Activated naive CD8-positive, alpha-beta T cell (primary cell): ENCODE data around the gene MCC.
"Not testable (repeated sequence)": the region's sequence is repeated elsewhere in the genome, so short reads cannot be mapped to it uniquely, and the experiment has no call there.

Source experiments
- H3K27ac Mint-ChIP-seq: one replicate; pipeline ENCODE4 v1.8.0; 2021; ENCODE audit warnings: mixed read lengths
- H3K27me3 Mint-ChIP-seq: one replicate; pipeline ENCODE4 v1.8.0; 2021; ENCODE audit warnings: mixed read lengths
- H3K36me3 Mint-ChIP-seq: one replicate; pipeline ENCODE4 v1.8.0; 2021; ENCODE audit warnings: mixed read lengths
- H3K4me1 Mint-ChIP-seq: one replicate; pipeline ENCODE4 v1.8.0; 2021; ENCODE audit warnings: low read depth, mixed read lengths
- H3K4me3 Mint-ChIP-seq: one replicate; pipeline ENCODE4 v1.8.0; 2021; ENCODE audit warnings: mild to moderate bottlenecking, mixed read lengths
- H3K9me3 Mint-ChIP-seq: one replicate; pipeline ENCODE4 v1.8.0; 2021; ENCODE audit warnings: low read depth, mixed read lengths

MCC gene

DNA sequence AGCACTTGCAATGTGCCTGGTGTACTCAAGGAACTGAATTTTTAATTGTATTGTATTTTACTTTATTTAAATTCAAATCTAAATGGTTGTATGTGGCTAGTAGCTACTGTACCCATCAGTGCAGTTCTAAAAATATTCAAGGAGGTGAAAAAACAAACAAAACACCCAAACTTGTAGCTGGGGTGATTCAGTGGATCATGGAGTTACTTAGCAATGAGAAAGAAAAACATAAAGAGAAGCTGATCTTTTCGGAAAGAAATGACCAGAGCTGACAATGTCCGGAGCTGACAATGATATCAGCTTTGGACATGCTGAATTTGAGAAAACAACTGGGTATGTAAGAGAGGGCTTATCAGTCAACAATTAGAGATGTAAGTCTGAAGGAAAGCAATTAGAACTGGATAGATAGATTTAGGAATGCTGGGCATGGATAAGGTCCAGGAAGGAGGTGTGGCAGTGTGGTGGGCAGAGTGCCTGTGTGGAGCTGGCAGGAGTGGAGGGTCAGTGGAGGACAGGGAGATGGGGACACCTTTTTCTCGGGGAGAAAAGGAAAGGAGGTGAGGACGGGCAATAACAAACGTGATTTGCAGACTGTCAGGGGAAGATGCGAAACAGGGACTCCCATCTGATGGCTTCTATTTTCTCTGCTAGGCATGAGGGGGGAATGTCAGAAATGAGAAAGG is 398.5 kb downstream of the MCC start:
- H3K4me3 Mint-ChIP-seq: peak overlapping the region; percentile 44

DNA sequence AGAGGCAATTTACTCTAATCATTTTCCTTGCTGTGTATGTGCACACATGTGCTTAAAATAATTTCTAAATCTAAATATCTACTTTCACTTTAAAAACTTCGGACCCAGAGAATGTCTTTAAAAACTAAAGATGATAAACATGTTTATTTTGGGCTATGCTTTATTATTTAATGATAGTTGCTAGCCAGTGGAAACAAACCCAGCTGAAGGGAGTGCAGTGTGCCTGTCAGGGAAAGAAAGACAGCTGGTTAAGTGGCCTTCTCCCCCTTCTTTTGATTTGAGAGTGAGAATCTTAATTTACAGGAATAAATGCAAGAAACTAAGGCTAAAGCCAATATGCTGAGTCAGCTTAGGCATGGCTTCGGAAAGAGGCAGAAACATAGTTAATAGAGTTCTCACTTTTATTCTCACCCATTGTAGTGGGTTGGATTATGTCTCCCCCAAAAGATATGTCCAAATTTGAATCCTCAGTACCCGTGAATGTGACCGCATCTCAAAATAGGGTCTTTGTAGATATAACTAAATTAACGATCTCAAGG is 400.2 kb downstream of the MCC start:
- Mint-ChIP-seq H3K4me1 (peaks cover 14% of the 10 kb centered on the region), H3K27ac (no peak overlapping the region), H3K27me3 (no peaks in the 10 kb centered on the region), H3K36me3 (peaks cover 2% of the 10 kb centered on the region), H3K9me3 (no peaks in the 10 kb centered on the region), H3K4me3 (no peak overlapping the region)

More for the DNA sequence above, 398.5 kb downstream of the MCC start:
- peaks cover 2% of the 10 kb centered on the region for H3K36me3 Mint-ChIP-seq
- no peaks in the 10 kb centered on the region for H3K9me3 Mint-ChIP-seq
- H3K27ac Mint-ChIP-seq: no peak overlapping the region
- H3K27me3 Mint-ChIP-seq: no peaks in the 10 kb centered on the region
- peaks cover 14% of the 10 kb centered on the region for H3K4me1 Mint-ChIP-seq

DNA sequence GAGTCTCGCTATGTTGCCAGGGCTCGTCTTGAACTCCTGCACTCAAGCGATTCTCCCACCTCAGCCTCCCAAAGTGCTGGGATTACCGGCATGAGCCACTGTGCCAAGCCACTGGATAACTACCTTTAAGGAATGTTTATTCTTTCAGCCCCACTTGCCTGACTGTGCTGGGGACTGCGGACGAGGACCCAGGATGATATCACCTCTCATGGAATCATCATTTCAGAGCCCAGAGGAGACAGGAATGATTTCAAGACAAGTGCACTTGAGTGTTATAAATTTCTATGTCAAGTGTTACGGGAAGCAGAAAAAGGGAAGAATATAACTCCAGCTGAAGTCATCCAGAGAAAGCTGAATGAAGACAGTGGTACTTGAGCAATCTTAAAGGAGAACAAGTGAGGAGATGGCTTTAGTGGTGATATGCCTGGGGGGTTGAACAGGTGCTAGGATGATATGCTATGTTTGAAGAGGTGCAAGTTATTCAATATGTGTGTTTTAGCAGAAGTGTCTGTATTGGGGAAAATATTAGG is 402.3 kb downstream of the MCC start:
- H3K4me3 Mint-ChIP-seq: no peak overlapping the region
- H3K4me1 Mint-ChIP-seq: peaks cover 12% of the 10 kb centered on the region
- H3K9me3 Mint-ChIP-seq: no peaks in the 10 kb centered on the region
- H3K36me3 Mint-ChIP-seq: peaks cover 6% of the 10 kb centered on the region
- no peaks in the 10 kb centered on the region for H3K27me3 Mint-ChIP-seq
- H3K27ac Mint-ChIP-seq: no peak overlapping the region

DNA sequence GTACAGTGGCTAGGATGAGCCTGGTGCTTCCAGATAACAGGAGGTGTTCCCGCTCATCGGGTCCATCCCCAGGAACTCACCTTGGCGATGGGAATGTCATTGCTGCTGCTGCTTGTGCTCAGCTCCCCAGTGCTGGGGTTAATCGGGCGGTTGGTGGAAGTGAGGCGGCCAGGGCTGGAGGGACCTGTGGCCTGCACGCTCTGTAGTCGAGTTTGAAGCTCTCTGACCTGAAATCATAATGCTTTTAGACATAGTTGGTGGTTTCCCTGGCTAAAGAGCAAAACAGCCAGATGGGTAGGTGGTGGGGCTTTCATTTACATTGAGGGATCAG is 403.2 kb downstream of the MCC start:
- Mint-ChIP-seq H3K36me3 (peaks cover 6% of the 10 kb centered on the region), H3K4me3 (no peak overlapping the region), H3K4me1 (peaks cover 4% of the 10 kb centered on the region), H3K27me3 (no peaks in the 10 kb centered on the region), H3K27ac (no peak overlapping the region), H3K9me3 (no peaks in the 10 kb centered on the region)

DNA sequence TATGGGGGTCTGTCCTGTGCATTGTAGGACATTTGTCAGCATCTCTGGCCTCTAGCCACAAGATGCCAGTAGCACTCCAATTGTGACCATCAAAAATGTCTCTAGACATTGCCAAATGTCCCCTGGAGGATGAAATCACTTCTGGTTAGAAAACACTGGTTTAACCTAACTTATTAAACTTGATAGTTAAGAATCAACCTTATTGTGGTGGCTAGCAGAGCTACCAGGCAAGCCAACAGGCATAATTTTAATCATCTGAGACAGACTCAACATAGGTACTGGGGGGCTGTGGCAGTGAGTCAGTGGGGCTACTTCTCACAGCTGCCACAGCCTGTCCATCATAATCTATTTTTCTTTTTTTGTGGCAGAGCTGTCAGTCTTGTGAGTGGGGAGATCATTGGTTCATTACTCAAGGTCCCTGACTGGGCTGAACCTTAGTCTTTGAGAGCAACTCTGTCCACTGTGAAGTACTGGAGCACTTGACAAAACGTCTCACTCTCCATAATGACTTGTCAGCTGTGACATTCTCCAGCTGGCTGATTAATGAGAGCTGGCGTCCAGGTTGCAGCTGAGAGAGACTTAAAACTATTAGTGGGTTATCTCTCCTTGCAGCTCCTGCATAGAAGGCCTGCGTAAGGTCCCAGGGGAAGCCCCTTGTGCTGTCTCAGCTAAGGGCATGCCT is 403.7 kb downstream of the MCC start:
- H3K4me1 Mint-ChIP-seq: no peaks in the 10 kb centered on the region
- no peaks in the 10 kb centered on the region for H3K27me3 Mint-ChIP-seq
- H3K27ac Mint-ChIP-seq: no peak overlapping the region
- peaks cover 6% of the 10 kb centered on the region for H3K36me3 Mint-ChIP-seq
- H3K4me3 Mint-ChIP-seq: no peak overlapping the region
- no peaks in the 10 kb centered on the region for H3K9me3 Mint-ChIP-seq

DNA sequence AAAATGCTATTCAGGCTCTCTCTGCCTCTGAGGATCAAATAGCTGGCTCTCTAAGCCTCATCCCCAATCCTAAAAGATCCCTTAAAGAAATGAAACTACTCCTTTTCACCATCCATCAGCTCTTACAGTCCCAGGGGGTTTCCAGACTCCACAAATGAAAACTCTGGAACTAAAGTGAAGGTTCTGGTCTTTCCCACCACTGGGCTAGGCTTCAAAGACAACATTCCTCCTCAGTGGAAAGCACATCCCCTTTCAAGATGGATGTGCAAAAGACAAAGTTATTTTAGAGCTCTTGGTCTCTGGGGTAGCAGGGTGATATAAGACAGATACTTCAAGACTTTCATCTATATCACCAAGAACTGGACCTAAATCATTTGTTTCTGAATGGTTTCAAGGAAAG is 404.8 kb downstream of the MCC start:
- no peak overlapping the region for H3K4me3 Mint-ChIP-seq
- no peaks in the 10 kb centered on the region for H3K4me1 Mint-ChIP-seq
- no peak overlapping the region for H3K27ac Mint-ChIP-seq
- H3K27me3 Mint-ChIP-seq: no peaks in the 10 kb centered on the region
- no peaks in the 10 kb centered on the region for H3K9me3 Mint-ChIP-seq
- peaks cover 6% of the 10 kb centered on the region for H3K36me3 Mint-ChIP-seq

DNA sequence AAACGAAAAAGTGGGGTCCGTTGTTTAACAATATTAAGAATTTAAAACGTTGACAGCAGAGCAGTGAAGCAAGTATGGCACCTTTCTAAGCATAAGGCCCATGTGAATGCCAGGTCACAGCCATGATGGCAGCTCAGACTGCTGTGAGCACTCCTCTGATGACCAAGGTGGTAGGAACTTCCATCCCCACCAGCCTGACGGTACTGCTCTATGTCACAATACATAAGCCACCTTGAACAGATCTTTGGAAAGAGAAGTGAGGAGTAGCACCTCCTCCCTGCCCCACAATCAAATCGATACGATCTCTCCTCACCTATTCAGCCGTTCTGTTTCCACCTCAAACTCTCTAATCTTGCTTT is 405.7 kb downstream of the MCC start:
- Mint-ChIP-seq H3K27me3 (no peaks in the 10 kb centered on the region), H3K4me3 (no peak overlapping the region), H3K36me3 (peaks cover 5% of the 10 kb centered on the region), H3K9me3 (peaks cover 1% of the 10 kb centered on the region), H3K27ac (no peak overlapping the region), H3K4me1 (no peaks in the 10 kb centered on the region)

DNA sequence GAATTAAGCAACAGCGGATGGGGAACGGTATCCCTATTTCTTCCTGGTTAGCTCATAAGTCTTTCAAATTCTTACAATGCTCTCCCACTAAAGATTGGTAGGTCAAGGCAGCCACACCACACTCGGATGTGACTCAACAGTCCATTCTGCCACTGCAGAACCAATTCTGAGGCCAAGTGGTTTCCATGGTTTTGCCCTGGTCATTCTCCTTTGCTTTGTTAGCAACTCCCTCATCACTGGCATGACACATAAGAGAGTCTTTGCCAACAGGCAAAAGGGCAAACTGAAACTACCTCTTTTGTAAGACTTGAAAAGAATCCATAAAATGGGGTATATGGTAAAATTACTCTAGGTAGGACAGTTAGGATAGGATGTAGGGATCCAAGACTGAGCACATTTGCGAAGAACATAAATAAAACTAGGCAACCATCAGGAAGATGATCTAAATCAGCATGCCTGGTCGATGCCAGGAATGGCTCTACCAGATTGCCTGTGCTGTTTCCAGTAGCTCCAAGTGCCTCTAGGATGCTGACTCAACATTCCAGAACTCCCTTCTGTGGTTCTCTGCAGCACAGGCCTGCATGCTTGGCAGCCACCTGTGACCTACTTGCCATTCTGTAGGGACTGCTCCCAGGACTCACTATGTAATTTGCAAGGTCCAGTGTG is 406.2 kb downstream of the MCC start:
- no peak overlapping the region for H3K27ac Mint-ChIP-seq

DNA sequence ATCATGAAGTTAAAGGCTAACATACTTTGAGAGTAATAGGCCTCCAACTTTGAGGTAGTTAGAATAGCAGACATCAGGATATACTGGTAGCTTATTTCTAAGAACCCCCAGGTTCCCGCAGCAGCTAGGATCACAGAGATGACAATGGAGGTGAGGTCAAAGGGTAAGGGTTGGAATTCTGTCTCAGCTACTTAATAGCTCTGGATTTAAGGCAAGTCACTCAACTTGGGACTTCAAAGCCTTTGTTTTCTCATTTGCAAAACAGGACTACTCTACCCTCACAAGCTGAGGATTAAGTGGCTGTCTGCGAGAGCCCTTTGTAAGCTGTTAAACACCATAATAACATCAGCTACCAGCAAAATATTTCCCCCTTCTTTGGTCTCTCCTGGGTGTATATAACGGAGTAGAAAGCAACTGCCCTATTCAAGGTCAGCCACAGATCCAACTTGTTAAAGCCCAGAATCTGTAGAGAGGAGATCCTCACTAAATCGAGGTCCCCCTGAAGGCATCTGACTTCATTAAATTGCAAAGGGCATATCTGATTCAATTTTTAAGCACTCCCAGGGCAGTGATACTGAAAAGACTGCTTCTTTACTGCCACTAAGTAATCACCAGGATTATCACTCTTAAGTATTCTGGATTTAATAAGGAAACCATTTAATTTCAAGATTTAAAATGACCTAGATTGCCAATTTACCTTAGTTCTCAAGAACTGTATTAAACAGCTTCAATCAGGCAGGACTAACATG is 407.0 kb downstream of the MCC start:
- H3K36me3 Mint-ChIP-seq: peaks cover 10% of the 10 kb centered on the region
- no peak overlapping the region for H3K4me3 Mint-ChIP-seq
- no peaks in the 10 kb centered on the region for H3K4me1 Mint-ChIP-seq
- no peak overlapping the region for H3K27ac Mint-ChIP-seq
- H3K9me3 Mint-ChIP-seq: peaks cover 5% of the 10 kb centered on the region
- no peaks in the 10 kb centered on the region for H3K27me3 Mint-ChIP-seq

More for the DNA sequence above, 406.2 kb downstream of the MCC start:
- H3K9me3 Mint-ChIP-seq: peaks cover 5% of the 10 kb centered on the region
- no peak overlapping the region for H3K4me3 Mint-ChIP-seq
- H3K36me3 Mint-ChIP-seq: peaks cover 10% of the 10 kb centered on the region
- H3K4me1 Mint-ChIP-seq: no peaks in the 10 kb centered on the region
- H3K27me3 Mint-ChIP-seq: no peaks in the 10 kb centered on the region

DNA sequence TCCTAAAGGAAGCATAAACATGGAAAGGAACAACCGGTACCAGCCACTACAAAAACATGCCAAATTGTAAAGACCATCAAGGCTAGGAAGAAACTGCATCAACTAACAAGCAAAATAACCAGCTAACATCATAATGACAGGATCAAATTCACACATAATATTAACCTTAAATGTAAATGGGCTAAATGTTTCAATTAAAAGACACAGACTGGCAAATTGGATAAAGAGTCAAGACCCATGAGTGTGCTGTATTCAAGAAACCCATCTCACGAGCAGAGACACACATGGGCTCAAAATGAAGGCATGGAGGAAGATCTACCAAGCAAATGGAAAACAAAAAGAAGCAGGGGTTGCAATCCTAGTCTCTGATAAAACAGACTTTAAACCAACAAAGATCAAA is 411.6 kb downstream of the MCC start:
- H3K9me3 Mint-ChIP-seq, H3K36me3 Mint-ChIP-seq, H3K27ac Mint-ChIP-seq, H3K4me3 Mint-ChIP-seq, H3K27me3 Mint-ChIP-seq: not testable (repeated sequence)
- H3K4me1 Mint-ChIP-seq: peaks cover 36% of the 10 kb centered on the region

DNA sequence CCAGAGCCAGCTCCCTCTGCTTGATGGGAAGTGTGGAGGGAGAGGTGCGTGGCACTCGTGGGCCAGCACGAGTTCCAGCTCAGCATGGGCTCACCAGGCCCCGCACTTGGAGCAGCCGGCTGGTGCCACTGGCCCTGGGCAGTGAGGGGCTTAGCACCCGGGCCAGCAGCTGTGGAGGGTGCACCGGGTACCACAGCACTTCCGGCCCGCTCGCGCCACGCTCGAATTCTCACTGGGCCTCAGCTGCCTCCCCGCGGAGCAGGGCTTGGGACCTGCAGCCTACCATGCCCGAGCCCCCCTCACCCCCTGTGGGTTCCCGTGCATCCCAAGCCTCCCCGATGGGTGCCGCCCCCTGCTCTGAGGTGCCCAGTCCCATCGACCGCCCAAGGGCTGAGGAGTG is 413.2 kb downstream of the MCC start:
- Mint-ChIP-seq H3K36me3 (peaks cover 7% of the 10 kb centered on the region), H3K27me3 (no peaks in the 10 kb centered on the region), H3K4me1 (peaks cover 36% of the 10 kb centered on the region), H3K9me3 (peaks cover 5% of the 10 kb centered on the region), H3K27ac (no peak overlapping the region), H3K4me3 (no peak overlapping the region)

DNA sequence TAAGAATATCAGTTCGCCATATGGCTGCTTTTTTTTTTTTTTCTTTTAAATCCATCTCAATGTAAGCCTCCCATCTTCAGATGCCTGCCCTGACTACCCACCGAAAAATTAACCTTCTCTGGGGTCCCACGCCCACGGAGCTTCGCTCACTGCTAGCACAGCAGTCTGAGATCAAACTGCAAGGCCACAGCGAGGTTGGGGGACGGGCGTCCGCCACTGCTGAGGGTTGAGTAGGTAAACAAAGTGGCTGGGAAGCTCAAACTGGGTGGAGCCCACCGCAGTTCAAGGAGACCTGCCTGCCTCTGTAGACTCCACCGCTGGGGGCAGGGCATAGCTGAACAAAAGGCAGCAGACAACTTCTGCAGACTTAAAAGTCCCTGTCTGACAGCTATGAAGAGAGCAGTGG is 414.6 kb downstream of the MCC start:
- H3K9me3 Mint-ChIP-seq, H3K27me3 Mint-ChIP-seq, H3K36me3 Mint-ChIP-seq: not testable (repeated sequence)
- peaks cover 39% of the 10 kb centered on the region for H3K4me1 Mint-ChIP-seq
- peak overlapping the region; percentile 36 for H3K27ac Mint-ChIP-seq
- peak overlapping the region; percentile 54 for H3K4me3 Mint-ChIP-seq

DNA sequence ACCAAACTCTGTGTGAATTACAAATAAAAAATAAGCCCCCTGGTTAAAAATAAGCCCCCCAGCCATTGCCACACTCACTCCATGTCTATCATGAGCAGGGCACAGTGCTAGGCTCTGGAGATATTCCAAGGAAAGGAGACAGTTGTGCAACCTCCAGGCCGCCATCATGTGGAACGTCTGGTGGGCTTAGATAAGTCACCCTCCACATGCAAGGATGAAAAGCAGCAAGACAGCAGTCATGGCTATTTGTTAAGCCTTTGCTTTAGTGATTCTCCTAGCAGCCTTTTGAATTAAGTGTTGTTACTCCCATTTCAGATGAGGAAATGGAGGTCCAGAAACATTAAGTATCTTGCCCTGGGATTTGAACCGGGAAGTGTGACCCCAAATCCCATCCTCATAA is 416.9 kb downstream of the MCC start:
- Mint-ChIP-seq H3K9me3 (no peaks in the 10 kb centered on the region), H3K4me3 (no peak overlapping the region), H3K4me1 (peaks cover 44% of the 10 kb centered on the region), H3K27me3 (no peaks in the 10 kb centered on the region), H3K27ac (no peak overlapping the region), H3K36me3 (peaks cover 4% of the 10 kb centered on the region)

DNA sequence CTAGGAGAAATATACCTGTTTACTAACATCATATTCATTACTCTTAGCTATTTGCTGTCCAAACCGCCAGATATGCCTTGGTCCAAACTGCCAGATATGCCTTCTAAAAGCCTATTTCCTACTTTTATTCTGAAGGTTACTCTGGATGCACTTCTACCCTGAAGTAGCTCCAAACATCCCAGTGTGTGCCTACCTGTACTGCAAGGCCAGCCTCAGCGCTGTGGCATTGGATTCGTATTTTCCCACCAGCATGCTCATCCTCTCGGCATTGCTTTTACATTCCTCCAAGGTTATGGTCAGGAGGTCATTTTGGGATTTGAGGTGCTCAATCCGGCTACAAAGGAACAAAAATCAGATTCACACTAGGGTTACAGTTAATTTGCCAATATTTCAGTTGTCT is 417.4 kb downstream of the MCC start:
- peaks cover 46% of the 10 kb centered on the region for H3K4me1 Mint-ChIP-seq
- no peaks in the 10 kb centered on the region for H3K9me3 Mint-ChIP-seq
- no peak overlapping the region for H3K27ac Mint-ChIP-seq
- H3K27me3 Mint-ChIP-seq: no peaks in the 10 kb centered on the region
- no peak overlapping the region for H3K4me3 Mint-ChIP-seq
- H3K36me3 Mint-ChIP-seq: peaks cover 4% of the 10 kb centered on the region

DNA sequence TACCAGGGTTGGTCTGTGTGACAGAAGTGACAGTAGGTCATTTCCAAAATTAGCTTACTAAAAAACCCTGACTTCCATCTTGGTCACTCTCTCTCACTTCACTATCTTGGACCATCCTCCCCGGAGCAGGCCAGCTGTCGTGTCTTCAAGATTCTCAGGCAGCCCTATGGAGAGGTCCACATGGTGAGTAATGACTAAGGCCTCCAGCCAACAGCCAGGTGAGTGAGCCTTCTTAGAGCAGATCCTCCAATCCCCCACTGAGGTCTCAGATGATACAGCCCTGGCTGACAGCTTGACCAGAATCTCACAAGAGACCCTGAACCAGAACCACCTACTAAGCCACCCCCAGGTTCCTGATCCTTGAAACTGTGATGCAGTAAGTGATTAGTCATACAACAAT is 419.7 kb downstream of the MCC start:
- no peak overlapping the region for H3K27ac Mint-ChIP-seq
- no peaks in the 10 kb centered on the region for H3K9me3 Mint-ChIP-seq
- no peak overlapping the region for H3K4me3 Mint-ChIP-seq
- H3K36me3 Mint-ChIP-seq: peaks cover 7% of the 10 kb centered on the region
- no peaks in the 10 kb centered on the region for H3K27me3 Mint-ChIP-seq
- H3K4me1 Mint-ChIP-seq: peaks cover 43% of the 10 kb centered on the region
